ENCODE data around the gene BATF3.

- TF ChIP-seq CTCF (IDR thresholded peaks at IDR 0.05) (no peak), POLR2A (IDR thresholded peaks at IDR 0.05) (no peak), EP300 (IDR thresholded peaks at IDR 0.05) (no peak)
Measured at GRCh38 chr1:212674872-212675271, 24.8 kb downstream of the BATF3 start.
